HL-60 (cell line): ENCODE data around the gene BSN.

Experiments used
- TF ChIP-seq, protein P1 (sequence below): IDR thresholded peaks from one replicate; pipeline ENCODE4 v1.5.1; 2011; ENCODE audit warnings: low read length, control low read depth, inconsistent platforms; ENCODE audit not compliant: insufficient read depth
- TF ChIP-seq, protein P2 (sequence below): IDR thresholded peaks from 2 replicates; pipeline ENCODE4 v1.6.1; 2012; ENCODE audit warnings: low read depth; ENCODE audit not compliant: insufficient replicate concordance

DNA sequence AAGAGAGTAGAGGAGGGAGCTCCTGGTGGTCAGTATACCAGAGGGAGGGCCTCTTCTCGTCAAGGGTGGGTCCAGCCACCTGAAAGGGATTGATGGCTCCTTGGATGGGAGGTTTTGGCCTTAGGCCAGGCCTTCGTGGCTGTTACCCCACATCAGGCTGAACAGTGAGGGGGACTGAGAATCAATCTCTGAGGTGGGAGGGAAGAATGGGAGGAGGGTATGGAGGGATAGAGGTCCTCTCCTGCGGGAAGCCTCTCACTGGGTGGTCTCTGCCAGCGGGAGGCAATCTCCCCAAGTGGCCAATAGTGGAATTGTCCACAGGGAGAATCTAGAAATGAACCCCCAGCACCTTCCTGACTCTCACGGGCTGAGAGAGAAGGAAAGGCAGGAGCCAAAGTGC is 53.5 kb downstream of the BSN start:
- TF ChIP-seq, protein P1, sequence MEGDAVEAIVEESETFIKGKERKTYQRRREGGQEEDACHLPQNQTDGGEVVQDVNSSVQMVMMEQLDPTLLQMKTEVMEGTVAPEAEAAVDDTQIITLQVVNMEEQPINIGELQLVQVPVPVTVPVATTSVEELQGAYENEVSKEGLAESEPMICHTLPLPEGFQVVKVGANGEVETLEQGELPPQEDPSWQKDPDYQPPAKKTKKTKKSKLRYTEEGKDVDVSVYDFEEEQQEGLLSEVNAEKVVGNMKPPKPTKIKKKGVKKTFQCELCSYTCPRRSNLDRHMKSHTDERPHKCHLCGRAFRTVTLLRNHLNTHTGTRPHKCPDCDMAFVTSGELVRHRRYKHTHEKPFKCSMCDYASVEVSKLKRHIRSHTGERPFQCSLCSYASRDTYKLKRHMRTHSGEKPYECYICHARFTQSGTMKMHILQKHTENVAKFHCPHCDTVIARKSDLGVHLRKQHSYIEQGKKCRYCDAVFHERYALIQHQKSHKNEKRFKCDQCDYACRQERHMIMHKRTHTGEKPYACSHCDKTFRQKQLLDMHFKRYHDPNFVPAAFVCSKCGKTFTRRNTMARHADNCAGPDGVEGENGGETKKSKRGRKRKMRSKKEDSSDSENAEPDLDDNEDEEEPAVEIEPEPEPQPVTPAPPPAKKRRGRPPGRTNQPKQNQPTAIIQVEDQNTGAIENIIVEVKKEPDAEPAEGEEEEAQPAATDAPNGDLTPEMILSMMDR: no peak
- TF ChIP-seq, protein P2, sequence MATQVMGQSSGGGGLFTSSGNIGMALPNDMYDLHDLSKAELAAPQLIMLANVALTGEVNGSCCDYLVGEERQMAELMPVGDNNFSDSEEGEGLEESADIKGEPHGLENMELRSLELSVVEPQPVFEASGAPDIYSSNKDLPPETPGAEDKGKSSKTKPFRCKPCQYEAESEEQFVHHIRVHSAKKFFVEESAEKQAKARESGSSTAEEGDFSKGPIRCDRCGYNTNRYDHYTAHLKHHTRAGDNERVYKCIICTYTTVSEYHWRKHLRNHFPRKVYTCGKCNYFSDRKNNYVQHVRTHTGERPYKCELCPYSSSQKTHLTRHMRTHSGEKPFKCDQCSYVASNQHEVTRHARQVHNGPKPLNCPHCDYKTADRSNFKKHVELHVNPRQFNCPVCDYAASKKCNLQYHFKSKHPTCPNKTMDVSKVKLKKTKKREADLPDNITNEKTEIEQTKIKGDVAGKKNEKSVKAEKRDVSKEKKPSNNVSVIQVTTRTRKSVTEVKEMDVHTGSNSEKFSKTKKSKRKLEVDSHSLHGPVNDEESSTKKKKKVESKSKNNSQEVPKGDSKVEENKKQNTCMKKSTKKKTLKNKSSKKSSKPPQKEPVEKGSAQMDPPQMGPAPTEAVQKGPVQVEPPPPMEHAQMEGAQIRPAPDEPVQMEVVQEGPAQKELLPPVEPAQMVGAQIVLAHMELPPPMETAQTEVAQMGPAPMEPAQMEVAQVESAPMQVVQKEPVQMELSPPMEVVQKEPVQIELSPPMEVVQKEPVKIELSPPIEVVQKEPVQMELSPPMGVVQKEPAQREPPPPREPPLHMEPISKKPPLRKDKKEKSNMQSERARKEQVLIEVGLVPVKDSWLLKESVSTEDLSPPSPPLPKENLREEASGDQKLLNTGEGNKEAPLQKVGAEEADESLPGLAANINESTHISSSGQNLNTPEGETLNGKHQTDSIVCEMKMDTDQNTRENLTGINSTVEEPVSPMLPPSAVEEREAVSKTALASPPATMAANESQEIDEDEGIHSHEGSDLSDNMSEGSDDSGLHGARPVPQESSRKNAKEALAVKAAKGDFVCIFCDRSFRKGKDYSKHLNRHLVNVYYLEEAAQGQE: no peak
